ENCODE results near the gene GJD3. TPM values are rescaled to one million over a fixed set of nuclear protein-coding genes. Genes with fewer than 3 reads are reported as not detected.
A peak's percentile ranks its signal among the peaks of the same experiment; 100 is the strongest.

GJD3 gene
- total RNA-seq, 1 donor from 2014 or later = not detected

GRCh38 chr17:40325156-40326013, 39.2 kb downstream of the GJD3 start:
- no peak for DNase-seq (ENCODE audit: low read depth)

DNA sequence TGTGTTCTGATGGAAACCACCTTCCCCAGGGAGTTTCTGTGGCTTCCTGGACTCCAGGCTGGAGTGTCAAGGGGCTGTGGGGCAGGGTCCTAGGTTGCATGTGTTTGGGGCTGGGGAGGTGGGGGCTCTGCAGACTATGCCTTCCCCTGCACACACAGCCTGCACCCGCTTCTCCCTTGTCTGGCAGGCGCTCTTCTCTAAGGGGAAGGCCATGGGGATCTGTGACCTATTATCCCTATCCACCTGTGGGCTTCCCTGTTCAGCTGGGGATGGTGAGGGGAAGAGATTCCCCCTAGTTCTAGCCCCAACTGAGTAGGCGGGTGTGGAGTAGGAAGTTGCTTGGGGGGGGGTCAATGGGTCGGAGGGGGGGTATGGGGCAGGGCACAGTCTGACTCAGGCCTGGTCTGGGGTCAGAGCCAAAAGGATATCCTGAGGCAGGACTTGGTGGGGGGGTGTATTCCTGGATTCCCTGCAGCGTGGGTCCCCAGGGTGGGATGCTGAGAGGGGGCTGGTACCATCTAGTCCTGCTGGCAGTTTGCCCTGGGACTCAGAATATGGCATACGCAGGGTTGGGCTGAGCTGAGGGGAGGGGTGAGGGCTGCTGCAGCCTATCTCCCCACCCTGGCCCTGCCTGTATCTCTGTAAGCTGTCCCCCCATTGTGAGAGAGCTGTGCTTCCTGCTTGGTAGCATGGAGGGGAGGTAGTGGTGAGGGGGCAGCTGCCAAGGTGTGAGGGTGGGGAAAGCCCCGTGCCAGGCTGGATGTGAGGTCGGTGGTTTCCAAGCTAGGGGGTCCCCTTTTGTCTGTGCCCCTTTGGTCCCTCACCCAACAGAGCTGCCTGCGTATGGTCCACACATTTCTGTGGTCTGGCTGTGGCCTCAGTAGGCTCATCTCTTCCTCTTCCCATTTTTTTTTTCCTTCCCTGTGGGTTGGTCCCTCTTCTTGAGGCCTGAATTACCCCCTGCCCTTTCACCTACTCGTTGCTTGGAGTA, 40.9 kb downstream of the GJD3 start:
- DNase-seq (ENCODE audit: low read depth) = peak; percentile 43

GRCh38 chr17:40322358-40323315, 41.9 kb downstream of the GJD3 start:
- DNase-seq (ENCODE audit: low read depth) = peak; percentile 75

GRCh38 chr17:40321961-40322357, 42.6 kb downstream of the GJD3 start:
- DNase-seq (ENCODE audit: low read depth) = peak; percentile 68

DNA sequence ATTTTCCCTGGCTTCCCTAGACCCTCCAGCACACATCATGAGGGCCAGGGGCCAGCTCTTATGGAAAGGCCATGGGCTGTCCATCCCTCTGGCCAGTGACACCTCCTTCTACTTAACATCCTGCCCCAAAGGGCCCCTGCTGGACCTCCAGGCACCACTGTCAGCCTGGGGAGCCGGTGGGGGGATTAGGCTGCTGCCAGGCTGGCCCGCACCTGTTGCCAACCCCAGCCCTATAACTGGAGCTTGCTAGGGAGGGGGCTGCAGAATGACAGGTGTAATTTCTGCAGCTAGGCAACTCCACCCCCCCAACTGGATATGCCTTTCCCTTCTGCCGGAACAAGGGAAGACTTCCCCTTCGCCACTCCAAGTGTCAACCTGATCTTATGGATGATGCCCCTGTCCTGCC, 43.0 kb downstream of the GJD3 start:
- DNase-seq (ENCODE audit: low read depth) = peak; percentile 60

GRCh38 chr17:40320756-40321523, 43.6 kb downstream of the GJD3 start:
- peak; percentile 49 for DNase-seq (ENCODE audit: low read depth)

DNA sequence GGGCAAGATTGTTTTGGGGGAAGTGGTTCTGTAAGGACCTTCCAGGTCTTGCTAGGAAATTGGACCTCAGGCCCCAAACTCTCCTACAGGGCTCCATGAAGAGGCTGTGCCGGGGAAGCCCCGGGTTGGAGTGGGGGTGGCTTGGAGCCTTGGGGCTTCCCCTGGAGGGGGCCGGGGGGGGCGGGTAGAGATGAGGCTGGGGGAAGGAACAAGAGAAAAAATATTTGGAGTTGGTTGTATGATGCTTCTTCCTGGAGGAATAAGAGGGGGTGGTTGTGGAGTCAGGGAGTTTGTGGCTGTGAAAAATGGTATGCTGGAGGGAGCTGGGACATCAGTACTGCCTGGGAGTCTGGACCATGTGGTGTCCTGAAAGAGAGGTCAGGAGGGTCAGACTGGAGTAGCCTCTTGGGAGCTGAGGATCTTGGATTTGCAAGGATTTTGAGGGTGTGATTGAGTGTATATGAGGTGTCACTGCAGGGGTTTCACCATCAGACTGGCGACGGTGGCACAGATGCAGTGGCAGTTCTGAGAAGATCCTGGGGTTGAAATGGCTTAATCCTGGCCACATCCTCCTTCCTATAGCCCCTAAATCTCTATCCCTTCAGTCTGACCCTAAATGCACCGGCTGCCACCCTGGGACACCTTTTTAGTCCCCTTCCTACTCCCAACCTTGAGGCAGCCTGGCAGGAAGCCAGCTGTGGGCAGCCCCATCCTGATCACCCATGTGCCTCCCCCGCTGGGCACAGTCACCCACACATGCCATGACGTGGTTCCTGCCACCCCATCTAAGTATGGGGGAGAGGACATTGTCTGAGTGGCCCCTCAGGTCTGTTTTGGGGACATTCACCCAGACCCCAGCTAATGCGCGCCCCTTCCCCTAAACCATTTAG, 44.6 kb downstream of the GJD3 start:
- no peak for DNase-seq (ENCODE audit: low read depth)

DNA sequence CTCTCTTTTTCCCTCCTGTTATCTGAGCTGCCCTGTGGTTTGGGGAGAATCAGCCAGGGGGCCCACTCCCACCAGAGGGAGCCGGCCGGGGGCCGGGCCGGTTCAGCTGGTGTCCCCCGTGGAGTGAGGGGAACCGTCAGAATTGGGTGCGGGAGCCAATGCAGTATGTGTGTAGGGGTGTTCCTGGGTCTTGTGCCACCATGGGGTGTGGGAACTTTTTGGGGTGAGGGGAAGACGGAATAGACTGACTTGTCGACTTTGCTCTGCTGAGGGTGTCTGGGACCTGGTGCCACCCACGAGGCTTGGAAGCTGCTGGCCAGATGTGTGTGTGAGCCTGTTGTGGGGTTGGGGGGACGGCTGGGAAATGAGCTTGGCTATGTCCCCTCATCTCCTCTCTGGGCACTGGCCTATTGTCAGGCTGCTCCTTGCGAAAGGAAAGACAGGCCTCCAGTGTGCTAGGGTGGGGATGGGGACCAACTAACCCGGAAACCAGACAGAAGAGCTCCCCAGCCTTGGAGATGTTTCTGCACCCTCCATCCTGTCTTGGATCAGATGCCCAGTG, 45.6 kb downstream of the GJD3 start:
- DNase-seq (ENCODE audit: low read depth) = no peak

- DNase-seq (ENCODE audit: low read depth) = peak; percentile 98
Measured at GRCh38 chr17:40317880-40318829, 46.4 kb downstream of the GJD3 start.

DNA sequence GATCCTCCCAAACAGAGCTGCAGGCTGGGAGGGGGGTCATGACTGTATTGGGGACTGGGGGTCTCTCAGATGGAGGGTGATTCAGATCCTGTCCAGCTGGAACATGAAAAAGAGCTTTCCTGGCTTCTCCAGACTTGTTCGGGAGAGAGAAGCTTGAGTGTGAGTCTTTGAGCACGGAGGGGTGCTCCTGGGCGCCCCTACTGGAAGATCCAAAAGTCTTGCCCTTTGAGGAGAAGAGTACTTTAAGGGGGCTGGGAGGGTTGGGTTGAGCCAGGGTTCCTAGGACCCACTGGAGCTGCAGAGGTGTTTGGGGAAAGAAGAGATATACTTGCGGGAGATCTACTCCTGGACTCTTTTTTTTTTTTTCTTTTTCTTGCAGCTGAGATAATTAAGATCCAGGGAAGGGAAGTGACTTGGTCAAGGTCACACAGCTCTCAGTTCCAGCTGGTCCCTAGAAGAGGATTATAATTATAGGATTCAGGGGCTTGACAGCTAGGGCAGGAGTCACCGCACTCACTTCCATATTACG, 47.1 kb downstream of the GJD3 start:
- peak; percentile 80 for DNase-seq (ENCODE audit: low read depth)

GRCh38 chr17:40316571-40317344, 47.8 kb downstream of the GJD3 start:
- peak; percentile 67 for DNase-seq (ENCODE audit: low read depth)

- no peak for DNase-seq (ENCODE audit: low read depth)
Measured at GRCh38 chr17:40315678-40316570, 48.6 kb downstream of the GJD3 start.

DNA sequence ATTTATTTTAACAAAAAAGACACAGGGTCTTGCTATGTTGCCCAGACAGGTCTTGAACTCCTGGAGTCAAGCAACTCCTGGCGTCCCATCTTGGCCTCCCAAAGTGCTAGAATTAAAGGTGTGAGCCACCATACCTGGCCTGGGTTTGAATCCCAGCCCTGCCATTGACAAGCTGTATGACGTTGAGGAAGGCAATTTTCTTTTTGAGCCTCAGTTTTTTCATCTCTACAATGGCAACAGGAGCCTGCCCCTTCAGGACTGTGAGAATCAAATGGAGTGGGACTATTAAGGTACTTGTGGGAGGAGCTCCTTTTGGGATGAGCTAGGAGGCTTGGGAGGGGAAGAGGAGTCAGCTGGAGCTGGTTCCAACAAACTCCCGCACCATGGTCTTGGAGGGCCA, 49.3 kb downstream of the GJD3 start:
- no peak for DNase-seq (ENCODE audit: low read depth)

DNA sequence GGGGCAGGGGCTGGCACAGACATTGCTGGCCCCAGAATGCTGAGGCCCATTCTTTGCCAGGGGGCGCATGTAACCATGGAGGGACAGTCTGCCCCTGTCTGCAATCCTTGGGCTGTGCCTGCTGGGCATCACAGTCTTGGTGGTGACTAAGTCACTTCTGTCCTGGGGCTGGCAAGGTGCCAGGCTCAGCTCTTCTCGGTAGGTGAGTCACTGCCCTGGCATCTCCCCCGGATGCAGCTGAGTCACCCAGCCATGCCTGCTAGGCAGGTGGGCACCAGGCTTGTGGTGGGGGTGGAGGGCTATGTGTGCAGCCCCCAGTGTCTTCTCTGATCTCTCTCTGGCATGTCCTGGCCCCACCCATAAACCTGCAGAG, 50.0 kb downstream of the GJD3 start:
- DNase-seq (ENCODE audit: low read depth) = peak; percentile 97

Measured in myocyte (in vitro differentiated cells).